ENCODE measurements around the gene MYCL.

DNA sequence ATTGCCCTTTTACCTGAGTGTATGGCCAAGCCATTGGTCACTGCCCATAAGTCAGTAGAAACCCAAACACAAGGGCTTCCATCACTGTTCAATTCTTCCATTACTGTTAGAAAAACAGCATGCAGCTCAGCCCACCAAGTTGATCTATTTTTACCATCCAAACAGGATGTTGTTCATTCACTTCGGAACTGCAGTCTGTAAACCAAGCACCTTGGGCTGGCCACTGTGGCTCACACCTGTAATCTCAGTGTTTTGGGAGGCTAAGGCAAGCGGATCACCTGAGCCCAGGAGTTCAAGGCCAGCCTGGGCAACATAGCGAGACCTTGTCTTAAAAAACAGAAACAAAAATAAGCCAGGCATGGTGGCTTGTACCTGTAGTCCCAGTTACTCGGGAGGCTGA is 44.5 kb upstream of the MYCL start:
- TF ChIP-seq POLR2AphosphoS5 (IDR thresholded peaks at IDR 0.05), result no peak
- no peak for TF ChIP-seq POLR2A (IDR thresholded peaks at IDR 0.05)
- TF ChIP-seq, protein P1, sequence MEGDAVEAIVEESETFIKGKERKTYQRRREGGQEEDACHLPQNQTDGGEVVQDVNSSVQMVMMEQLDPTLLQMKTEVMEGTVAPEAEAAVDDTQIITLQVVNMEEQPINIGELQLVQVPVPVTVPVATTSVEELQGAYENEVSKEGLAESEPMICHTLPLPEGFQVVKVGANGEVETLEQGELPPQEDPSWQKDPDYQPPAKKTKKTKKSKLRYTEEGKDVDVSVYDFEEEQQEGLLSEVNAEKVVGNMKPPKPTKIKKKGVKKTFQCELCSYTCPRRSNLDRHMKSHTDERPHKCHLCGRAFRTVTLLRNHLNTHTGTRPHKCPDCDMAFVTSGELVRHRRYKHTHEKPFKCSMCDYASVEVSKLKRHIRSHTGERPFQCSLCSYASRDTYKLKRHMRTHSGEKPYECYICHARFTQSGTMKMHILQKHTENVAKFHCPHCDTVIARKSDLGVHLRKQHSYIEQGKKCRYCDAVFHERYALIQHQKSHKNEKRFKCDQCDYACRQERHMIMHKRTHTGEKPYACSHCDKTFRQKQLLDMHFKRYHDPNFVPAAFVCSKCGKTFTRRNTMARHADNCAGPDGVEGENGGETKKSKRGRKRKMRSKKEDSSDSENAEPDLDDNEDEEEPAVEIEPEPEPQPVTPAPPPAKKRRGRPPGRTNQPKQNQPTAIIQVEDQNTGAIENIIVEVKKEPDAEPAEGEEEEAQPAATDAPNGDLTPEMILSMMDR (IDR thresholded peaks at IDR 0.05), result no peak
- TF ChIP-seq EP300 (IDR thresholded peaks at IDR 0.05), result no peak

Data from suprapubic skin (tissue), 4 donors.